GM21367 (cell line): Measurements from ENCODE around the gene TLDC2.
"Not testable (repeated sequence)": the region's sequence is repeated elsewhere in the genome, so short reads cannot be mapped to it uniquely, and the experiment has no call there.

Source experiments
- ATAC-seq: cut with Tn5 transposase; IDR thresholded peaks from one replicate; pipeline ENCODE4 v1.9.1; 2021; ENCODE audit not compliant: unreplicated experiment

Gene TLDC2

DNA sequence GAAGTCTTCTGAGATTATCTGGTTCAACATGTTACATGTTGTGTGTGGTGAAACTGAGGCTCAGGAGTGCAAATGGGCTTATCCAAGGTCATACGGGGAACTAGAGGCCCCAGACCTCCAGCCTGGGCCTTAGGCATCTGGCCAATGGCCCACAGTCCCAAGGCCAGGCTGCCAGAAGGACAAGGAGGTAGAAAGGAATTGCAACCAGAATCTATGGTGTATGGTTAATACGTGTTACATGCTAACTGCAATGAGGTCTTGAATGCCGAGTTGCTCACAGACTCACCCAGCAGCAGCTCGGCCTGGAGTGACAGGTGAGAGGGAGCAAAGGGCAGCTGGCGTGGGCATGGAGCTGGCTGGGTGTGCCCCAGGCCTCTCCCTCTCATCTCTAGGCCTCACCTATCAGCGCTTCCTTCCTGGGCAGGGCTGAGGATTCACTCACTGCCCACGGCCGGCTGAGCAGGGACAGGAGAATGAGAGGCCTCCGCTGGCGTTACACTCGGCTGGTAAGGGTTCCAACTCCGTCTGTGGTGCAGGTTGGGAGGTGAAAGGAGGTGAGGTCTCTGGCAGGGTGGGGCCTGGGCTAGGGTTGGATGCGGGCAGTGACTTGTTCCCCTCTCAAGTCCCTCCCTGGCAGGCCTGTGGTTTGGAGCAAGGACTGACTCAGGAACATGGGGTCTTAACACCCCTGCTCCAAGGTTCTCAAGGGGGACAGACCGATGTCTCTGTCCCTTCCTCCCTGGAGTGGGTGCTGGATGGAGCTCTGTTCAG, at the start of gene TLDC2:
Gene TLDC2 (plus strand): TSS at position 437 of the 771 bp plus-strand sequence. CDS start 37 bp downstream, at position 474.
- no peak for ATAC-seq

DNA sequence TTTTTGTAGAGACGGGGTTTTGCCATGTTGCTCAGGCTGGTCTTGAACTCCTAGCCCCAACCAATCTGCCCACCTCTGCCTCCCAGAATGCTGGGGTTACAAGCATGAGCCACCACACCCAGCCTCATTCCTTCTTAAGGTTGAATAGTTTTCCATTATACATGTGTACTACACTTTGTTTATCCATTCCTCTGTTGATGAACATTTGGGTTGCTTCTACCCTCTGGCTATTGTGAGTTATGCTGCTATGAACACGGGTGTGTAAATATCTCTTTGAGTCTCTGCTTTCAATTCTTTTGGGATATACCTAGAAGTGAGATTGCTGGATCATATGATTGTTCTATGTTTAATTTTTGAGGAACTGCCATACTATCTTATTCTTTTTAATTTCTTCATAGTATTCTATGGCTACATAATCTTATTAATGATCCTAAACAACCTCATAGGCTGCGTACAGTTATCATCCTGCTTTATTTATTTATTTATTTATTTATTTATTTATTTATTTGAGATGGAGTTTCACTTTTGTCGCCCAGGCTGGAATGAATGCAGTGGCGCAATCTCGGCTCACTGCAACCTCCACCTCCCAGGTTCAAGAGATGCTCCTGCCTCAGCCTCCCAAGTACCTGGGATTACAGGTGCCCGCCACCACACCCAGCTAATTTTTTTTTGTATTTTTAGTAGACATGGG, 49.2 kb upstream of the TLDC2 start:
- ATAC-seq: no peak

DNA sequence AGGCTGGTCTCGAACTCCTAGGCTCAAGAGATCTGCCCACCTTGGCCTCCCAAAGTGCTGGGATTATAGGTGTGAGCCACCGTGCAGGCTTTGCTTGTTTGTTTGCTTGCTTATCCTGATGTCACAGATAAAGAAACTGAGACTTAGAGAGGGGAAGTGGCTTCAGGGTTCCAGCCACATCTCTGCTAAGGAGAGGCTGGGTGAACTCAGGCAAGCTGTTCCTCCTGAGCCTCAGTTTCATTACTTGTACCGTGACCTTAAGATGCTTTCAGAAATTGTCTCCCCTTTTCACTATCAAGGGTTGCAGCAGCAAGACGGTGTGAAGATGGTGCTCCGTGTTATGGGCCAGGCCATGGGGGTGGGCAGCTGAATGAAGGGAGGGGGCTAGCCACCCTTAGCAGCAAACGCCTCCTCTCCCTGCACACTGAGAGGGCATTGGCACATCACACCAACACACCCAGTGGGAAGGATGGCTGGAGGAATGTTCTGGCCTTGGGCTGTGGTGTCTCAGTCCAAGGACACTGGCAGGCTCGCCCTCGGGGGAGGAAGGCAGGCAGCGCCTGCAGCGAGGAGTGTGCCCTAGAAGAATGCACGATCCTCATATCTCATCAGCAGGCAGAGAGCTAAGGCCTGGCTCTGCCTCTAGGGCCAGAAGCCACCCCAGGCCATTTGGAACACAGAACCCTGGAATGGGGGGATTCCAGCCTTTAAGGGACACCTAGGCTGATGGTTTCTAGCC, 48.2 kb upstream of the TLDC2 start:
- ATAC-seq: peak; percentile 81

DNA sequence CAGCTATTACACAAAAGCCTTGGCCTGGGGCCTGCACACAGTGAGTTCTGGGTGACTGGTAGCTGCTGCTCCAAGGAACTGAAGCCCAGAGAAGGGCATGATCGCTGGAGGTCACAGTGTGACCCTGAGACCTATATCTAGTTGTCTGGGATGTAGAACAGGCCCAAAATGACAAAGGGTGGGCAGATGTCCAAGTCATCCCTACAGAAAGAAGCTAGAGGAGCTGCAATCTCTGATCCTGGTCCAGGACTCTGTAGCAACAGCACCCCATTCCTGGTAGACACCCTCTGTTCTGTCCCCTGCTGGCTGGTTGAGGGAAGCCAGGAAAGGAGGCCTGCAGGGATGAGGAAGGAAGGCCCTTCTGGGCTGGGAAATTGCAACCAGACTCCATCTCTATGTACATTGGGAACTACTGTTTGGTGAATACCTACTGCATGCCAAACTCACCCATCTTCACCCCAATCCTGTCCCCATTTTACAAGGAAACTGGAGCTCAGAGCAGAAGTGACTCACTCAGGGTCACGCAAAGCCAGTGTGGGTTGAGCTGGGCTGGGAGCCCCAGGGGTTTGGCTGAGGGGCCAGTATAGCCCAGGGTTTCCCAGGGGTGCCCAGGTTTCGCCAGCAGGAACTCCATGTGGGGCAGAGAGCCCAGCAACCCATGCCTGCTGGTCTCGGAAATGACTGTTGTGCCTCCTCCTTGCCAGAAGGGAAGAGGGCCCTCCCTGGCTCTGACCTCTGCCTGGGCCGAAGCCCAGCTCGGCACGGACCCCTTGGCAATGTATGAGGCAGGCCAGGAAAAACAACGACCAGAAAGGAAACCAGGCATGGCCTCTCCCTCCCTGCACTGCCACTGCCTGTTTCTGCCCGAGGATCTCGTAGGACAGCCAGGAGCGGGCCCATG, 44.9 kb upstream of the TLDC2 start:
- ATAC-seq: no peak

DNA sequence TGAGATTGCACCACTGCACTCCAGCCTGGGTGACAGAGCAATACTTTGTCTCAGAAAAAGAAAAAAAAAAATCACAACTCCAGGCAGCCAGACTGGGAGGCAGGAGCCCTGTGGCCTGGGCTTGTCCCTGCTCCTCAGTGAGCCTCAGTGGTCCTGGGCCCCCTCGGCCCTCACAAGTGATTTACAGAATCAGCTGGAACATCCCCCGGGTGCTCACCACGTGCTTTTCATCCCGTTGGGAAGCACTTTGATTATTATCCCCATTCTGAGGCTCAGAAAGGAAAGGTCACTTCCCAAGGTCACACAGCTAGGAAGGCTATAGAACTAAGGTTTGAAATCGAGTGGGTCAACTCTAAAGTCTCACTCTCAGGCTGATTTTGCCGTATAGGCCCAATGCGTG, 43.1 kb upstream of the TLDC2 start:
- no peak for ATAC-seq

DNA sequence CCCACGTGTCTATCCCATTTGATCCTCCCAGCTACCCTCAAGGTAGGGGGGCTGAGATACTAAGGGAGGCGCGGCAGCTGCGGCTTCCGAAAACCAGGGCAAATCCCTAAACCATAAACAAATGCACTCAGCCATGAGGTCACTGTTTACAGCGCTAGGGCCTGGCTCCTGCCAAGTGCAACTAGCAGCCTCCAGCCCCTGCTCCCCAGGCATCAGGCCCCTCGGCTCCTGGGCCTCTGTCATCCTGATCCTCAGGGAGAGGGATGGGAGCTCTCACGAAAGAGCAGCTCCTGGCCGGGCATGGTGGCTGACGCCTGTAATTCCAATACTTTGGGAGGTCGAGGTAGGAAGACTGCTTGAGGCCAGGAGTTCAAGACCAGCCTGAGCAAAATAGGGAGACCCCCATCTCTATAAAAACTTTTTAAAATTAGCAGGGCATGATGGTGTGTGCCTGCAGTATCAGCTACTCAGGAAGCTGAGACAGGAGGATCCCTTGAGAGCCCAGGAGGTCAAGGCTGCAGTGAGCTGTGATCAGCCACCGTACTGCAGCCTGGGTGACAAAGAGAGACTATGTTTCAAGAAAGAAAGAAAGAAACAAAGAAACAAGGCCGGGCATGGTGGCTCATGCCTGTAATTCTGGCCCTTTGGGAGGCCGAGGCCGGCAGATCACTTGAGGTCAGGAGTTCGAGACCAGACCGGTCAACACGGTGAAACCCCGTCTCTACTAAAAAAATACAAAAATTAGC, 42.5 kb upstream of the TLDC2 start:
- ATAC-seq: no peak

DNA sequence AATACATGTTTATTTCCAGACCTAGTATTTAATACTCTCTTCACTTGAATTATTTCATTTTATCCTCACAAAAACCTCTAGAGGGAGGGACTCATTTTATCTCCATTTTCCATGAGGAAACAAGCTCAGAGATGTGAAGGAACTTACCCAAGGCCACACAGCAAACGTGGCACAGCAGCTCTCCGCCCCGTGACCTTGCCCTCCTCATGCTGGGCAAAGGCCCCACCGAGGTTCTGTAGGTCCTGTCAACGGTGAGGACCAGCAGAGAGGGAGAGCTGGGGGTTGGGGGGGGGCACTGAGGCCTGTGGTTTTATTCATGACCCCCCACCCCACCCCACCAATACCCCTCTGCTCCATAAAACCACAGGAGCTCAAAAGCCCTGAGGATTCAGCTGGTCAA, 40.9 kb upstream of the TLDC2 start:
- no peak for ATAC-seq

DNA sequence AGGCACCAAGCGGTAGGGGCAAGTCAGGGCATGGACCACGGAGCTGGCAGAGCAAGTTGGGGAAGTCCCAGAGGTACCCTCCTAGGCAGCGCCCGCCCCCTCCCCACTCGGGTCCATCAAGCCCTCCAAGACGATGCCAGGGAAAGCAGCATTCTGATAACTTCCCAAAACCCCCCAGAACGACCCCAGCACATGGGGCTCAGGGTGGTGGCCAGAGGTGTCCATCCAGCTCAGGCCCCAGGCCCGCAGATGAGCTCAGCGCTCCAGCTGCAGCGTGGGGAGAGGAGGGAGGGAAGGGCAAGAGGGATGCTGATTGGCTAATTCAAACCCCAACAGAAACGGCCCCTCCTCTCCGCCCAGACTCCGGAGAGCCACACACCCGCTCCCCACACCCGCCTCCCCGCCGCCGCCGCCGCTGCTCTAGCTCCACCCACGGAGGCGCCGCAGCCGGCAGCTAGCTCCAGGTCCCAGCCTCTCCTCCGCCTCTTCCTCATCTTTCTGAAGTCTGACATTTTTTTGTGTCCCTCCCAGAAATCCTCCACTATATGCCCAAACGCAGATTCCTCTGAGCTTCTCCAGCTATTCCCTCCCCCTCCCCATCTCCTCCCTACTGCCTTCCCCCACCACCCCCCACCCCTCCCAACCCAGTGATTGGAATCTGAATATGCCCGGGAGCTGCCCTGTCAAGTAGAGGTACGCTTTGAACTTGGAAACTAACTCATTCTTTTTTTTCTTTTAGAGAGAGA, 40.3 kb upstream of the TLDC2 start:
- peak; percentile 67 for ATAC-seq

DNA sequence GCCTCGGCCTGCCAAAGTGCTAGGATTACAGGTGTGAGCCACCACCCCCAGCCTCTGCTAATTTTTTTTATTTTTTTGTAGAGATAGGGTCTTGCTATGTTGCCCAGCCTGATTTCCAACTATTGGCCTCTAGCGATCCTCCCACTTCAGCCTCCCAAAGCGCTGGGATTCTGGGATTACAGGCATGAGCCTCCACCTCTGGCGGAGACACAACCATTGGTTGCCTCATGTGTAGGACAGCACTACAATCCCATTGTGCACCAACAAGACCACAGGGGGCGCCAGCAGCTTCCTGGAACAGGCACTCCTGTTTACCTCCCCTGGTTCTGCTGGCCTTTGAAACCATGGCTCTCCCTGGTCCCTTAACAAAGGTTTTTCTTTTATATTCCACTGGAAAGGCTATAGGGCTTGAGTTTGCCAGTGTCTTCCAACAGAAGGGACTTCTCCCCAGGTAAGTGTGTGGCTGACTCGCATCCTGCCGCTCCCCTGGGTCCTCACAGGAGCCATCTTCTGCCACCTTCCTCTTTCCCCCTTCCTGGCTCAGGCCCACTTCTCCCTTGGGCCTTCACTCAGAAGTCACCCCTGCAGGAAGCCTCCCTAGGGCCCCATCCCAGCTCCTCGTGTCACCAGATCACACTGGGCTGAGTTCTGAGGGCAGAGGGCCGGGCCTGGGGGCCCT, 39.2 kb upstream of the TLDC2 start:
- ATAC-seq: no peak

DNA sequence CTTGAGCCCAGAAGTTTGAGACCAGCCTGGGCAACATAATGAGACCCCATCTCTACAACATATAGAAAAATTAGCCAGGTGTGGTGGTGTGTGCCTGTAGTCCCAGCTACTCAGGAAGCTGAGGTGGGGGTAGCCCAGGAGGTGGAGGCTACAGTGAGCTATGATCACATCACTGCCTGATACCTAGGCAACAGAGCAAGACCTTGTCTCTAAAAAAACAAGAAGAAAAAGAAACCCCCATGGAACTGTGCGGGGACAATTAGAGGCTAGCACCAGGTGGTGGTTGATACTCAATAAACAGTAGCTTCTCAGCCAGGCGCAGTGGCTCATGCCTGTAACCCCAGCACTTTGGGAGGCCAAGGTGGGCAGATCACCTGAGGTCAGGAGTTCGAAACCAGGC, 37.6 kb upstream of the TLDC2 start:
- ATAC-seq: not testable (repeated sequence)

DNA sequence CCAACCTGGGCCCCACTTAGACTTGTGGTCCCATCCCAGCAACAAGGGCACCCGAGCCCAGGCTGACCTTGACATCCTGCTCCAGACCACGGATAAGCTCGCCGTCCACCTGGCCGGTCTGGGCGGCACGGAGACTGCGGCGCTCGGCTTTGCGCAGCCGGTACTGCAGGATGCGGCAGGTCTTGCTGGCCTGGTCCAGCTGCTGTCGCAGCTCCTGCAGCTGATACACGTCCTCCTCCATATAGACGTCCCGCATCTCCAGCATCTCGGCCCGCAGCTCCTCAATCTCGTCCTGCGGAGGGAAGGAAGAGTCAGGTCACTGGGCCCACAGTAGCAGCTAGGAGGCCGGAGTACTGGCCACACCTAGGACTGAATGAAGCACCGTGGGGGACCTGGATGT, 36.8 kb upstream of the TLDC2 start:
- ATAC-seq: no peak

DNA sequence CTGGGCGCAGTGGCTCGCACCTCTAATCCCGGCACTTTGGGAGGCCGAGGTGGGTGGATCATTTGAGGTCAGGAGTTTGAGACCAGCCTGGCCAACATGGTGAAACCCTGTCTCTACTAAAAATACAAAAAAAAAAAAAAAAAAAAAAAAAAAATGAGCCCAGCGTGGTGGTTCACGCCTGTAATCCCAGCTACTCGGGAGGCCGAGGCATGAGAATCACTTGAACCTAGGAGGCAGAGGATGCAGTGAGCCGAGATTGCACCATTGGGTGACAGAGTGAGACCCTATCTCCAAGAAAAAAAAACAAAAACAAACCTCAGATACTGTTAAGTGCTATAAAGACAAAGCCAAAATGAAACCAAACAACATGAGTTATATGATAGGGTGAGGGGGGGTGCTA, 34.9 kb upstream of the TLDC2 start:
- ATAC-seq: not testable (repeated sequence)

DNA sequence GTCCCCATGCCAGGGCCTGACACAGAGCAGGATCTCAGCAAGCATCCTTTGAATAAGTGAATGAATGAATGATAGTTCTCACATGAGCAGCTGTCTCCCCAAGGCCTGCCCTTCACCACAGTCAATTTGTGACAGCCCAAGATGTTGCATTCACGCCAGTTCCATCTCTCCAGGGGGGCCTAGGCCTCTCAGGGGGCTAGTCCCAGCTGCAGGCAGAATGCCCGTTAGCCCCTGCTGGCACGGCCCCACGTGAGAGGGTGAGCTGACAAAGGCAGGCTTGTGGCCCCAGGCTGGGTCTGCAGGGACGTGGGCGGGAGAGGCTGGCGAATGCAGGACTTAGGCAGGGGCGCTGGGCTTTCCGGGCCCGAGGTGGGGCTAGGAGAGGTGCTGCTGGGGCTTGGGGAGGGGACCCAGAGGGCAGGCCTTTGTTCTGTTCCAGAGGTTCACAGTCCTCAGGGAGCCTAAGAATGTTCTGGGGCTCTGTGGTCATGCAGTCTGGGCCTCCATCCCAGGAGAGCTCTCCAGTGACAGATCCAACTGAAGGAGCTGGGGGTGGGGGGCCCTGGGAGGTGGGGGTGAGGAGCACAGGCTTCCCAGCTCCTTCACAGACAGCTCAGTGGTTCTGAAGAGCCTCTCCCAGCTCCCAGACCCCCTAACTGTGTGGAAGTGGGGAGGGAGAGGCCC, 30.5 kb upstream of the TLDC2 start:
- ATAC-seq: no peak

DNA sequence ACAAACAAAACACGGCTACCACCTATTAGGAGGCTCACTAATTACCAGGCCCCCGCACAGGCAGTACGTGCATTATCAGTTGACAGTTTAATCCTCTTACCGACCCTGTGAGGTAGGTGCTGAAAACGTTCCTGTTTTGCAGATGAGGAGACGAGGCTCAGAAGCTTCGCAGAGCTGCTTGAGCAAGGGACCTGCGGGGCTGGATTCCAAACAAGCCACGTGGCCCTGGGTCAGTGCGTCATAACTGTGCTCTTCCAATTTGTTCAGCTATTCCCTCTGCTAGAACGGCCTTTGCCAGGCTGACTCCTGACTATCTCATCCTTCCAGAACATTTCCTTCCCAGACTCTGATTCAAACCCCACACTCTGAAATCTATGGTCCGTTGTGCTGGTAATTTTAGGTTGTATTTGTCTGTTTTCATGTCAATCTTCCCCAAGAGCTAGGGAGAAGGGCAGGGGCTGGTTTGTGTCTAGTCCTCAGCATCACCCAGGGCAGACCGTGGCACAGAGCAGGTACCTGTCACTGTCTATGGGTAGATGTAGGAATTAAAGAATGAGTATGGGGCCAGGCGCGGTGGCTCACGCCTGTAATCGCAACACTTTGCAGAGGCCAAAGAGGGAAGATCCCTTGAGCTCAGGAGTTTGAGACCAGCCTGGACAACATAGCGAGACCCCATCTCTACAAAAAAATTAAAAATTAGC, 28.8 kb upstream of the TLDC2 start:
- no peak for ATAC-seq

DNA sequence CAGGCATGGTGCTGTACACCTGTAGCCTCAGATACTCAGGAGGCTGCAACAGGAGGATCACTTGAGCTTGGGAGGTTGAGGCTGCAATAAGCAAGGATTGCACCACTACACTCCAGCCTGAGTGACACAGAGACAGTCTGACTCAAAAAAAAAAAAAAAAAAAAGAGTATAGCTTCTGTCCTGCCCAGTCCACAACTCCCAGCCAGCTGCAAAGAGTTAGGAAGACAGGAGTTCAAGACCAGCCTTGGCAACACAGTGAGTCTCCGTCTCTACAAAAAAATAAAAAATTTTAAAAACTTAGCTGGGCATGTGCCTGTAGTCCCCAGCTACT, 28.3 kb upstream of the TLDC2 start:
- no peak for ATAC-seq

DNA sequence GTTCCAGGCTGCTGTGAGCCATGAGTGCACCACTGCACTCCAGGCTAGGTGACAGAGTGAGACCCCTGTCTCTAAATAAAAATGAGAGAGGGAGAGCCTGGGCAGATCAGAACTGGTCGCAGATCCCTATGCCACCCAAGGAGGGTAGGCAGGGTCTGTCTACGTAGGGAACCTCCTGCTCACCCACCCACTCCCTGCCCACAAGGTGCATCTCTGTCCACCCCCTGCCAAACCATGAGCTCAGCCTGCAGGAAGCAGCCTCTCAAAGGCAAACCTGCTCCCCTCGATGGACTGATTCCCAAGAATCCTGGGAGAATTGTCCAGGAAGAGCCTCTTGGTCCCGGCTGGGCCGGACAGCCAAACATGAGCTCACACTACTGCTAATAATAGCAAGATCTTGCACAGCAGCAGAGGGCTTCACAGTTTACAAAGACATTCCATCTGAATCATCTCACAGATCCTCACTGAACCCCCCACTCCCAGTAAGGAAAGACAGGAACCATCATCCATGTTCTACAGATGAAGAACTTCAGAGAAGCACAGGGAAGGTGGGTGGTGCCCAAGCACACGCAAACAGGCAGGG, 27.8 kb upstream of the TLDC2 start:
- no peak for ATAC-seq

DNA sequence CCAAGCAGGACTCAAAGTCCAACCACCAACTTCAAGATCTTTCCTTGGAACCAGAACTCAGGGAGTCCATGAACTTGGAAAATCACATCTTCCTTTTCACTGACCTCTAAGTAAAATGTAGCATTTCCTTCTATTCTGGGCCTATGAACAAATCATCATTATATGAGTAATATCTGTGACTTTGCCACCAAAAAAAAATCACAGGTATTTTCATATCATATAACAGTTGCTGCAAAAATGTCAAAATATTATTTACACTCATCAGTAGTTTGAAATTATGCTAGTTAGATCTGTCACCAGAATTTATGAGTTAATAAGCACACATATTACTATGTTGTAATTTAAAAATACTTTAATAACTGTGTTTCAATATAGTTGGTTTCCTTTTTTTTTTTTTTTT, 27.3 kb upstream of the TLDC2 start:
- ATAC-seq: no peak
